Caco-2 (cell line): ENCODE data around the gene CCDC142. TPM values are rescaled to one million over a fixed set of nuclear protein-coding genes. Genes with fewer than 3 reads are reported as not detected.
A peak's percentile ranks its signal among the peaks of the same experiment; 100 is the strongest.

Source experiments
- BruUV-seq: library from RNA; stranded (reverse); fragments of 400-500 nt; replicated peaks from 2 replicates; lab custom pipeline; 2021; lab: Mats Ljungman, UMichigan
- CTCF ChIA-PET: fragments of 300-600 bp; sonication (Branson Sonifier 250); formaldehyde crosslinking; loops from one replicate; lab custom pipeline; 2022; ENCODE audit warnings: antibody characterized with exemption; lab: Charles Lee
- POLR2A ChIA-PET: fragments of 300-600 bp; sonication (Branson Sonifier 250); formaldehyde crosslinking; loops from one replicate; lab custom pipeline; 2022; ENCODE audit warnings: antibody characterized with exemption; lab: Charles Lee
- DNase-seq, 2 experiments: peaks; one replicate each; pipeline versions ENCODE4 v3.0.0 to v3.0.0-alpha.2; 2020 to 2022
- H3K27me3 ChIP-seq: replicated peaks from 2 replicates; pipeline ENCODE4 v1.6.0; 2011; ENCODE audit warnings: low read length; ENCODE audit not compliant: control insufficient read depth, insufficient read depth
- H3K36me3 ChIP-seq: 2 replicates; pipeline ENCODE4 v1.5.1; 2011; ENCODE audit warnings: low read length; ENCODE audit not compliant: control insufficient read depth, insufficient read depth
- H3K4me1 ChIP-seq: fragments of 250-450 bp; sonication (Bioruptor Pico); 2 replicates; pipeline ENCODE4 v1.5.1; 2020; ENCODE audit warnings: mild to moderate bottlenecking
- H3K4me3 ChIP-seq: 2 replicates; pipeline ENCODE4 v1.5.1; 2011; ENCODE audit warnings: low read depth, mild to moderate bottlenecking, control low read depth, low read length
- H3K9me3 ChIP-seq: fragments of 250-450 bp; sonication (Bioruptor Pico); 2 replicates; pipeline ENCODE4 v1.5.1; 2020; ENCODE audit warnings: mild to moderate bottlenecking, moderate library complexity
- H3K27ac Mint-ChIP-seq: one replicate; pipeline ENCODE4 v1.8.0; 2022; ENCODE audit warnings: mixed read lengths; ENCODE audit not compliant: unreplicated experiment
- H3K27me3 Mint-ChIP-seq: one replicate; pipeline ENCODE4 v1.8.0; 2022; ENCODE audit warnings: mixed read lengths; ENCODE audit not compliant: insufficient read depth, unreplicated experiment
- H3K36me3 Mint-ChIP-seq: one replicate; pipeline ENCODE4 v1.8.0; 2022; ENCODE audit warnings: mild to moderate bottlenecking, mixed read lengths; ENCODE audit not compliant: insufficient read depth, unreplicated experiment
- H3K4me1 Mint-ChIP-seq: one replicate; pipeline ENCODE4 v1.8.0; 2022; ENCODE audit warnings: low read depth, mixed read lengths; ENCODE audit not compliant: unreplicated experiment
- H3K4me3 Mint-ChIP-seq: one replicate; pipeline ENCODE4 v1.8.0; 2022; ENCODE audit warnings: mild to moderate bottlenecking, moderate library complexity, mixed read lengths; ENCODE audit not compliant: unreplicated experiment
- H3K9me3 Mint-ChIP-seq: one replicate; pipeline ENCODE4 v1.8.0; 2022; ENCODE audit warnings: mixed read lengths; ENCODE audit not compliant: unreplicated experiment
- CTCF ChIP-seq, 2 experiments: fragments of 200-600 bp in 1 of 2; IDR thresholded peaks; 1 replicate in 1 of 2; 2 replicates in 1 of 2; pipeline versions ENCODE4 v1.5.1 to v1.8.0; 2011 to 2022; ENCODE audit warnings: antibody characterized with exemption in 1 of 2, control low read depth in 1 of 2, inconsistent platforms in 1 of 2, low read depth in 1 of 2, low read length in 1 of 2, mild to moderate bottlenecking in 1 of 2, moderate library complexity in 1 of 2; ENCODE audit not compliant: insufficient read depth in 1 of 2, severe bottlenecking in 1 of 2, unreplicated experiment in 1 of 2
- intact Hi-C: fragments of 100-400 bp; cut with micrococcal nuclease; formaldehyde crosslinking; loops from one replicate; pipeline ENCODE4 v1.10.0; 2022; ENCODE audit not compliant: unreplicated experiment
- total RNA-seq: library from RNA; stranded (reverse); gene quantifications from 2 replicates; pipeline ENCODE4 v1.2.3, GENCODE V29; 2022

CCDC142 gene
- total RNA-seq, 1 experiment from 2014 or later, result 39.0 TPM

- Mint-ChIP-seq H3K27ac (no peak overlapping the region), H3K4me3 (no peak overlapping the region), H3K9me3 (no peaks in the 10 kb centered on the region), H3K36me3 (peaks cover 56% of the 10 kb centered on the region), H3K4me1 (peaks cover 13% of the 10 kb centered on the region), H3K27me3 (no peaks in the 10 kb centered on the region)
- intact Hi-C loops, result no loop called here
- POLR2A ChIA-PET, result no interaction called here
- no peak overlapping the region for H3K4me3 ChIP-seq
- H3K9me3 ChIP-seq, result no peaks in the 10 kb centered on the region
- no TSS peak for BruUV-seq
- no peaks in the 10 kb centered on the region for H3K27me3 ChIP-seq
- no peak for DNase-seq
- CTCF ChIA-PET, result no interaction called here
- TF ChIP-seq CTCF (IDR thresholded peaks at IDR 0.05; ENCODE audit: insufficient read depth in 1 of 2, low read depth in 1 of 2, low read length in 1 of 2, severe bottlenecking in 1 of 2, unreplicated experiment in 1 of 2), result no peak
- peaks cover 8% of the 10 kb centered on the region for H3K36me3 ChIP-seq
- H3K4me1 ChIP-seq, result peaks cover 5% of the 10 kb centered on the region; the same call in 1 of the 2 replicates
Observed at GRCh38 chr2:74436848-74437695, 45.7 kb downstream of the CCDC142 start.

DNA sequence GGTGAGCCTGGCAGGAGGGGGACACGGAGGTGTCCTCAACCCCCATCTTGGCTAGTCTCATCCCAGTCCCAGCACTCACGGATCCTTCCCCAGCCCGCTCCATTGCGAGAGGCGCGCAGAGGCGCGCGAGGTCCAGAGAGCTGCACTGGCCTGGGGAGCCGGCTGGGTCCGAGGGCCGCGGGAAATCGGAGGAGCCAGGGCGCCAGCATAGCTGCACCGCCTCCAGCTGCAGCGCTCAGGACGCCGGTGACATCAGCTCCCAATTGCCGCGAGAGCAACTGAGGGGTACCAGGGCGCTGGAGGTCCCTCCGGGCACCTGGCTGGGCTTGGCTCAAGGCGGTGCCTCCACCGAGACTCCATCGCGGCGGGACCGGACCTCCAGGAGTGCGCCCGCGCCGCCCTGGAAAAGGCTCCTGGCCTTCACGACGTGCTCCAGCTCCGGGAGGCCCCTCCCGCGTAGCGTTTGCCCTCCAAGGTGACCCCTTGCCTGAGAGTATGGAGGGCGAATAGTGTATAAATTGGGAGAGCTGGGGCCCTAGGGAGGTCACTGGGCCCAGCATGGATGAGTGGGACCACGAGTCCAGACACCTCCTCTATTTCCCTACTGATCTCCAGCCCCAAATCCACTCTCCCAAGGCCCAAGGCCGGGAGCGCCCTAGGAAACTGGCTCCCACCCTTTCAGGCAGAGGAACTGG is 46.5 kb downstream of the CCDC142 start:
- POLR2A ChIA-PET, result no interaction called here
- Mint-ChIP-seq H3K27me3 (no peaks in the 10 kb centered on the region), H3K4me1 (peaks cover 13% of the 10 kb centered on the region), H3K9me3 (no peaks in the 10 kb centered on the region), H3K36me3 (peaks cover 58% of the 10 kb centered on the region), H3K4me3 (no peak overlapping the region), H3K27ac (peak overlapping the region; percentile 75)
- intact Hi-C loops, result no loop called here
- Histone ChIP-seq H3K36me3 (peaks cover 8% of the 10 kb centered on the region; the same call in 1 of the 2 replicates), H3K27me3 (no peaks in the 10 kb centered on the region), H3K9me3 (no peaks in the 10 kb centered on the region), H3K4me1 (peaks cover 5% of the 10 kb centered on the region; the same call in 1 of the 2 replicates), H3K4me3 (no peak overlapping the region)
- no TSS peak for BruUV-seq
- DNase-seq, result no peak
- no peak for TF ChIP-seq CTCF (IDR thresholded peaks at IDR 0.05; ENCODE audit: insufficient read depth in 1 of 2, low read depth in 1 of 2, low read length in 1 of 2, severe bottlenecking in 1 of 2, unreplicated experiment in 1 of 2)
- CTCF ChIA-PET, result no interaction called here

GRCh38 chr2:74430502-74430901 is 52.3 kb downstream of the CCDC142 start:
- no peaks in the 10 kb centered on the region for H3K4me1 ChIP-seq
- no peak overlapping the region for H3K4me3 ChIP-seq
- Mint-ChIP-seq H3K9me3 (no peaks in the 10 kb centered on the region), H3K4me1 (no peaks in the 10 kb centered on the region), H3K4me3 (no peak overlapping the region), H3K27ac (no peak overlapping the region), H3K36me3 (peaks cover 72% of the 10 kb centered on the region), H3K27me3 (no peaks in the 10 kb centered on the region)
- no peaks in the 10 kb centered on the region for H3K27me3 ChIP-seq
- no peak for DNase-seq
- H3K36me3 ChIP-seq, result peaks cover 8% of the 10 kb centered on the region
- TF ChIP-seq CTCF (IDR thresholded peaks at IDR 0.05; ENCODE audit: insufficient read depth in 1 of 2, low read depth in 1 of 2, low read length in 1 of 2, severe bottlenecking in 1 of 2, unreplicated experiment in 1 of 2), result no peak
- H3K9me3 ChIP-seq, result no peaks in the 10 kb centered on the region
- ChIA-PET POLR2A (interaction anchor here (0.5 to 0.8 kb wide), 2 partner anchors 10 to 31 kb away, joined by 3 read pairs; no protein-coding TSS in a partner anchor), CTCF (no interaction called here)
- intact Hi-C loops, result no loop called here
- no TSS peak for BruUV-seq
